OCI-LY7 (cell line): Measurements from ENCODE around the gene TEX44. TPM values are rescaled to one million over a fixed set of nuclear protein-coding genes. Genes with fewer than 3 reads are reported as not detected.

Experiments
- BruUV-seq: library from RNA; stranded (reverse); fragments of 400-500 nt; replicated peaks from 2 replicates; lab custom pipeline; 2021; lab: Mats Ljungman, UMichigan
- CTCF ChIA-PET: fragments of 300-600 bp; sonication (Branson Sonifier 250); formaldehyde crosslinking; loops from one replicate; lab custom pipeline; 2022; ENCODE audit warnings: antibody characterized with exemption; ENCODE audit not compliant: unreplicated experiment; lab: Charles Lee
- POLR2A ChIA-PET: fragments of 300-600 bp; sonication (Branson Sonifier 250); formaldehyde crosslinking; loops from one replicate; lab custom pipeline; 2022; ENCODE audit warnings: antibody characterized with exemption; lab: Charles Lee
- DNase-seq: peaks from one replicate; pipeline ENCODE4 v3.0.0-alpha.2; 2015; ENCODE audit warnings: low spot score
- H2AFZ ChIP-seq: fragments of 200-600 bp; sonication (generic), shearing (Covaris generic); 2 replicates; pipeline ENCODE4 v1.6.1; 2014; ENCODE audit warnings: mild to moderate bottlenecking, antibody characterized with exemption, low read length, moderate library complexity
- H3K27ac ChIP-seq: fragments of 200-600 bp; sonication (generic); 2 replicates; pipeline ENCODE4 v1.5.1; 2014; ENCODE audit warnings: mixed run types, low read depth, mild to moderate bottlenecking, moderate library complexity, low read length, inconsistent platforms; ENCODE audit not compliant: poor library complexity, severe bottlenecking
- H3K36me3 ChIP-seq: fragments of 200-600 bp; sonication (generic); 2 replicates; pipeline ENCODE4 v1.6.1; 2014; ENCODE audit warnings: mild to moderate bottlenecking, antibody characterized with exemption, low read length, moderate library complexity, mixed read lengths; ENCODE audit not compliant: insufficient read depth
- H3K4me1 ChIP-seq: fragments of 200-600 bp; sonication (generic); 2 replicates; pipeline ENCODE4 v1.5.1; 2014; ENCODE audit warnings: mild to moderate bottlenecking, low read length; ENCODE audit not compliant: insufficient read depth, poor library complexity, severe bottlenecking
- H3K4me2 ChIP-seq: fragments of 200-600 bp; sonication (generic); 2 replicates; pipeline ENCODE4 v1.6.1; 2014; ENCODE audit warnings: mild to moderate bottlenecking, low read length
- H3K4me3 ChIP-seq: fragments of 200-600 bp; sonication (generic); 2 replicates; pipeline ENCODE4 v1.5.1; 2014; ENCODE audit warnings: mild to moderate bottlenecking, low read depth, low read length; ENCODE audit not compliant: poor library complexity, severe bottlenecking
- H3K79me2 ChIP-seq: fragments of 200-600 bp; sonication (generic); 2 replicates; pipeline ENCODE4 v1.6.1; 2016; ENCODE audit warnings: low read depth, mild to moderate bottlenecking, low read length, moderate library complexity, mixed read lengths; ENCODE audit not compliant: insufficient read depth
- H3K9me2 ChIP-seq: fragments of 200-600 bp; sonication (generic); 2 replicates; pipeline ENCODE4 v1.6.1; 2016; ENCODE audit warnings: mild to moderate bottlenecking, low read length, mixed read lengths; ENCODE audit not compliant: insufficient read depth
- H3K9me3 ChIP-seq: fragments of 200-600 bp; sonication (generic); 2 replicates; pipeline ENCODE4 v1.6.1; 2014; ENCODE audit warnings: mild to moderate bottlenecking, mixed run types, low read length, mixed read lengths
- H4K20me1 ChIP-seq: fragments of 200-600 bp; sonication (generic); 2 replicates; pipeline ENCODE4 v1.6.1; 2014; ENCODE audit warnings: mild to moderate bottlenecking, antibody characterized with exemption, low read length, moderate library complexity, mixed read lengths; ENCODE audit not compliant: insufficient read depth
- CTCF ChIP-seq: fragments of 200-600 bp; sonication (generic); conservative IDR thresholded peaks from 2 replicates; pipeline ENCODE4 v1.5.1; 2014; ENCODE audit warnings: mild to moderate bottlenecking, antibody characterized with exemption, low read length, moderate library complexity, mixed read lengths
- EZH2phosphoT487 ChIP-seq: fragments of 200-600 bp; sonication (generic); IDR thresholded peaks from 2 replicates; pipeline ENCODE4 v1.6.1; 2018; ENCODE audit warnings: low read depth, borderline replicate concordance, mild to moderate bottlenecking, mixed run types, antibody characterized with exemption, low read length, moderate library complexity, mixed read lengths
- intact Hi-C: fragments of 100-400 bp; cut with micrococcal nuclease; formaldehyde crosslinking; loops from one replicate; pipeline ENCODE4 v1.10.0; 2022; ENCODE audit not compliant: unreplicated experiment
- total RNA-seq, 2 experiments: library from RNA; depleted of rRNA in 1 of 2; stranded (reverse); fragments of >200 nt in 1 of 2; shearing (Covaris generic) in 1 of 2; gene quantifications; 2 replicates each; pipeline ENCODE4 v1.2.3, GENCODE V29; 2014 to 2022

The TEX44 gene
- total RNA-seq, 2 experiments from 2014 or later = not detected

- TF ChIP-seq CTCF = no peak
- TF ChIP-seq EZH2phosphoT487 = no peak
- Histone ChIP-seq H3K27ac (peak overlapping the region; percentile 76), H3K9me3 (peaks cover 16% of the 10 kb centered on the region), H3K9me2 (no peaks in the 10 kb centered on the region), H3K4me3 (peak overlapping the region; percentile 40), H2AFZ (peak overlapping the region; percentile 94), H3K79me2 (no peaks in the 10 kb centered on the region), H3K4me1 (peaks cover 18% of the 10 kb centered on the region), H3K36me3 (no peaks in the 10 kb centered on the region), H3K4me2 (peak overlapping the region; percentile 55), H4K20me1 (no peaks in the 10 kb centered on the region)
- POLR2A ChIA-PET = interaction anchor here (1.0 to 1.8 kb wide), 3 partner anchors 9 to 82 kb away, joined by 3 to 8 read pairs (median 4); partner anchors contain the start of gene NCL
- intact Hi-C loops = no loop called here
- DNase-seq = no peak
- no TSS peak for BruUV-seq
- CTCF ChIA-PET = interaction anchor here (0.5 kb wide), 1 partner anchor 71 kb away, joined by 4 read pairs; no protein-coding TSS in a partner anchor
Measured at GRCh38 chr2:231546014-231546715, 46.5 kb upstream of the TEX44 start.

GRCh38 chr2:231547315-231548110 lies 45.2 kb upstream of the TEX44 start:
- no peak overlapping the region for H2AFZ ChIP-seq
- DNase-seq = no peak
- no peaks in the 10 kb centered on the region for H3K9me2 ChIP-seq
- ChIA-PET CTCF (no interaction called here), POLR2A (interaction anchor here (0.6 to 0.7 kb wide), 2 partner anchors 31 to 54 kb away, joined by 3 read pairs; no protein-coding TSS in a partner anchor)
- no peaks in the 10 kb centered on the region for H3K36me3 ChIP-seq
- H3K9me3 ChIP-seq = peaks cover 16% of the 10 kb centered on the region
- H3K4me2 ChIP-seq = no peak overlapping the region
- intact Hi-C loops = no loop called here
- no TSS peak for BruUV-seq
- H3K4me1 ChIP-seq = peaks cover 18% of the 10 kb centered on the region
- no peaks in the 10 kb centered on the region for H4K20me1 ChIP-seq
- H3K79me2 ChIP-seq = no peaks in the 10 kb centered on the region
- TF ChIP-seq CTCF (no peak), EZH2phosphoT487 (no peak)
- no peak overlapping the region for H3K4me3 ChIP-seq
- H3K27ac ChIP-seq = no peak overlapping the region
